Neural cell (in vitro differentiated cells): ENCODE measurements around the gene LDB2.

ENCODE experiments used
- SMC3 ChIP-seq: fragments of 450-650 bp; conservative IDR thresholded peaks from 2 replicates; pipeline ENCODE4 v1.6.1; 2014; ENCODE audit warnings: antibody characterized with exemption, mild to moderate bottlenecking, moderate library complexity; ENCODE audit not compliant: poor library complexity
- TF ChIP-seq, protein P1 (sequence below): fragments of 450-650 bp; IDR thresholded peaks from 2 replicates; pipeline ENCODE4 v1.5.1; 2014; ENCODE audit warnings: antibody characterized with exemption, mild to moderate bottlenecking, moderate library complexity; ENCODE audit not compliant: poor library complexity, severe bottlenecking
- TF ChIP-seq, protein P2 (sequence below): IDR thresholded peaks from 2 replicates; pipeline ENCODE4 v1.6.1; 2012; ENCODE audit warnings: borderline replicate concordance

DNA sequence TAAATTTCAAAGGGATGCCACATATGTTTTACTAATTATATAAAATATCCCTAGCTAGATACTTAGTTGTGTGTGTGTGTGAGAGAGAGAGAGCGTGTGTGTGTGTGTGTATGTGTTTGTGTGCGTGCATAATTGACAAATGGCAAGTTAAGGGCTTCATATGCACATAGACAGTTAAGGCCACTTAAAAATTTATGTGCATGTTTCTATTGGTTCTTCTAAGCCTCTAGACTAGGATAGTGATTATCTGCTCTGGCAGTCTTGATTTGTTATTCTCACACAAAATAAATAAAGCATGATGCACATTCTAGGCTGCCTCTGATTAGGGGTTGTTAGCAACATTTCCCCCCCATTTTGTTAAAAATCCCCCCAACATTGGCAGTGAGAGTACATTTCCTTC, 393.2 kb downstream of the LDB2 start:
- TF ChIP-seq, protein P1, sequence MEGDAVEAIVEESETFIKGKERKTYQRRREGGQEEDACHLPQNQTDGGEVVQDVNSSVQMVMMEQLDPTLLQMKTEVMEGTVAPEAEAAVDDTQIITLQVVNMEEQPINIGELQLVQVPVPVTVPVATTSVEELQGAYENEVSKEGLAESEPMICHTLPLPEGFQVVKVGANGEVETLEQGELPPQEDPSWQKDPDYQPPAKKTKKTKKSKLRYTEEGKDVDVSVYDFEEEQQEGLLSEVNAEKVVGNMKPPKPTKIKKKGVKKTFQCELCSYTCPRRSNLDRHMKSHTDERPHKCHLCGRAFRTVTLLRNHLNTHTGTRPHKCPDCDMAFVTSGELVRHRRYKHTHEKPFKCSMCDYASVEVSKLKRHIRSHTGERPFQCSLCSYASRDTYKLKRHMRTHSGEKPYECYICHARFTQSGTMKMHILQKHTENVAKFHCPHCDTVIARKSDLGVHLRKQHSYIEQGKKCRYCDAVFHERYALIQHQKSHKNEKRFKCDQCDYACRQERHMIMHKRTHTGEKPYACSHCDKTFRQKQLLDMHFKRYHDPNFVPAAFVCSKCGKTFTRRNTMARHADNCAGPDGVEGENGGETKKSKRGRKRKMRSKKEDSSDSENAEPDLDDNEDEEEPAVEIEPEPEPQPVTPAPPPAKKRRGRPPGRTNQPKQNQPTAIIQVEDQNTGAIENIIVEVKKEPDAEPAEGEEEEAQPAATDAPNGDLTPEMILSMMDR, result no peak
- no peak for TF ChIP-seq SMC3
- TF ChIP-seq, protein P2, sequence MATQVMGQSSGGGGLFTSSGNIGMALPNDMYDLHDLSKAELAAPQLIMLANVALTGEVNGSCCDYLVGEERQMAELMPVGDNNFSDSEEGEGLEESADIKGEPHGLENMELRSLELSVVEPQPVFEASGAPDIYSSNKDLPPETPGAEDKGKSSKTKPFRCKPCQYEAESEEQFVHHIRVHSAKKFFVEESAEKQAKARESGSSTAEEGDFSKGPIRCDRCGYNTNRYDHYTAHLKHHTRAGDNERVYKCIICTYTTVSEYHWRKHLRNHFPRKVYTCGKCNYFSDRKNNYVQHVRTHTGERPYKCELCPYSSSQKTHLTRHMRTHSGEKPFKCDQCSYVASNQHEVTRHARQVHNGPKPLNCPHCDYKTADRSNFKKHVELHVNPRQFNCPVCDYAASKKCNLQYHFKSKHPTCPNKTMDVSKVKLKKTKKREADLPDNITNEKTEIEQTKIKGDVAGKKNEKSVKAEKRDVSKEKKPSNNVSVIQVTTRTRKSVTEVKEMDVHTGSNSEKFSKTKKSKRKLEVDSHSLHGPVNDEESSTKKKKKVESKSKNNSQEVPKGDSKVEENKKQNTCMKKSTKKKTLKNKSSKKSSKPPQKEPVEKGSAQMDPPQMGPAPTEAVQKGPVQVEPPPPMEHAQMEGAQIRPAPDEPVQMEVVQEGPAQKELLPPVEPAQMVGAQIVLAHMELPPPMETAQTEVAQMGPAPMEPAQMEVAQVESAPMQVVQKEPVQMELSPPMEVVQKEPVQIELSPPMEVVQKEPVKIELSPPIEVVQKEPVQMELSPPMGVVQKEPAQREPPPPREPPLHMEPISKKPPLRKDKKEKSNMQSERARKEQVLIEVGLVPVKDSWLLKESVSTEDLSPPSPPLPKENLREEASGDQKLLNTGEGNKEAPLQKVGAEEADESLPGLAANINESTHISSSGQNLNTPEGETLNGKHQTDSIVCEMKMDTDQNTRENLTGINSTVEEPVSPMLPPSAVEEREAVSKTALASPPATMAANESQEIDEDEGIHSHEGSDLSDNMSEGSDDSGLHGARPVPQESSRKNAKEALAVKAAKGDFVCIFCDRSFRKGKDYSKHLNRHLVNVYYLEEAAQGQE, result no peak
